Adrenal gland (tissue), 12 donors: ENCODE results near the gene EDAR. TPM values are rescaled to one million over a fixed set of nuclear protein-coding genes. Genes with fewer than 3 reads are reported as not detected.

Experiments used
- DNase-seq, 7 donors: peaks; one replicate each; pipeline ENCODE4 v3.0.0-alpha.2; 2019 to 2020
- H3K27ac ChIP-seq, 5 donors: fragments of 200-600 bp; sonication (generic) in 4 of 5; 1 replicate in 3 of 5; 2 replicates in 2 of 5; pipeline versions ENCODE4 v1.5.1 to v1.8.0; 2016 to 2020; ENCODE audit warnings: mild to moderate bottlenecking in 1 of 5
- H3K27me3 ChIP-seq: fragments of 200-600 bp; 2 replicates; pipeline ENCODE4 v1.8.0; 2021
- H3K36me3 ChIP-seq, 2 donors: fragments of 200-600 bp; replicated peaks in 1 of 2; 1 replicate in 1 of 2; 2 replicates in 1 of 2; pipeline versions ENCODE4 v1.5.1 to v1.8.0; 2018 to 2022
- H3K4me1 ChIP-seq, 2 donors: fragments of 200-600 bp; replicated peaks in 1 of 2; 1 replicate in 1 of 2; 2 replicates in 1 of 2; pipeline versions ENCODE4 v1.5.1 to v1.8.0; 2018 to 2021
- H3K4me3 ChIP-seq, 4 donors: fragments of 200-600 bp; sonication (generic) in 3 of 4; one replicate each; pipeline ENCODE4 v1.5.1; 2016 to 2018
- H3K9me3 ChIP-seq, 3 donors: fragments of 200-600 bp; sonication (generic) in 1 of 3; replicated peaks in 1 of 3; 1 replicate in 2 of 3; 2 replicates in 1 of 3; pipeline versions ENCODE4 v1.5.1 to v1.8.0; 2016 to 2021
- CTCF ChIP-seq, 6 experiments: fragments of 450-650 bp in 4 of 6; fragments of 200-600 bp in 2 of 6; sonication (generic) in 1 of 6; IDR thresholded peaks; 1 replicate in 5 of 6; 2 replicates in 1 of 6; pipeline versions ENCODE4 v1.5.1 to v1.8.0; 2016 to 2021; ENCODE audit warnings: antibody characterized with exemption in 6 of 6, mild to moderate bottlenecking in 2 of 6, moderate library complexity in 1 of 6
- POLR2A ChIP-seq, 2 donors: fragments of 450-650 bp; IDR thresholded peaks; one replicate each; pipeline ENCODE4 v1.6.1; 2017; ENCODE audit warnings: antibody characterized with exemption in 2 of 2, mild to moderate bottlenecking in 2 of 2, moderate library complexity in 1 of 2
- WGBS, 4 donors: extraction: QIAGEN DNeasy Blood & Tissue Kit in 2 of 4; methylation state at CpG; one replicate each; pipeline versions ENCODE4 v1.1.5 to v1.1.7; 2013 to 2017; 5-methylcytosine and 5-hydroxymethylcytosine counted together
- intact Hi-C, 2 donors: fragments of 100-400 bp; cut with DNase I; formaldehyde crosslinking; loops; one replicate each; pipeline versions ENCODE4 v1.14.1 to v1.15.0; 2022 to 2023
- polyA plus RNA-seq, 3 donors: library from polyadenylated mRNA; stranded (reverse); fragments of 200-250 nt in 2 of 3; fragments of 350-450 nt in 1 of 3; fragmentation: Illumina TruSeq in 1 of 3; extraction: RNeasy Lipid Tissue Mini Kit (QIAGEN cat#74804) in 1 of 3; gene quantifications; one replicate each; pipeline ENCODE4 v1.2.3, GENCODE V29; 2013 to 2014
- total RNA-seq, 9 donors: library from RNA; depleted of rRNA in 4 of 9; stranded (reverse); fragments of >200 nt in 4 of 9; fragments of 120-200 nt in 1 of 9; fragmentation: NEBNext Ultra II Directional in 1 of 9; extraction: Animal tissue kit (Norgen Biotek cat#: 25700) in 1 of 9; gene quantifications; one replicate each; pipeline versions ENCODE4 v1.1.0 to v1.2.4, GENCODE V29; 2013 to 2023
- donor health status: healthy with polysubstance abuse.
- donor health status: Bipolar disorder and iron deficiency.
- donor health status: DM: yes; HTN: yes; CAD: no.
- donor health status: DM: no; HTN: no; CAD: no.
- donor health status: DM: no; HTN: no; CAD: no.
- donor health status: DM: yes; HTN: yes; CAD: no.

The EDAR gene
- total and polyA plus RNA-seq, 12 donors: not detected

DNA sequence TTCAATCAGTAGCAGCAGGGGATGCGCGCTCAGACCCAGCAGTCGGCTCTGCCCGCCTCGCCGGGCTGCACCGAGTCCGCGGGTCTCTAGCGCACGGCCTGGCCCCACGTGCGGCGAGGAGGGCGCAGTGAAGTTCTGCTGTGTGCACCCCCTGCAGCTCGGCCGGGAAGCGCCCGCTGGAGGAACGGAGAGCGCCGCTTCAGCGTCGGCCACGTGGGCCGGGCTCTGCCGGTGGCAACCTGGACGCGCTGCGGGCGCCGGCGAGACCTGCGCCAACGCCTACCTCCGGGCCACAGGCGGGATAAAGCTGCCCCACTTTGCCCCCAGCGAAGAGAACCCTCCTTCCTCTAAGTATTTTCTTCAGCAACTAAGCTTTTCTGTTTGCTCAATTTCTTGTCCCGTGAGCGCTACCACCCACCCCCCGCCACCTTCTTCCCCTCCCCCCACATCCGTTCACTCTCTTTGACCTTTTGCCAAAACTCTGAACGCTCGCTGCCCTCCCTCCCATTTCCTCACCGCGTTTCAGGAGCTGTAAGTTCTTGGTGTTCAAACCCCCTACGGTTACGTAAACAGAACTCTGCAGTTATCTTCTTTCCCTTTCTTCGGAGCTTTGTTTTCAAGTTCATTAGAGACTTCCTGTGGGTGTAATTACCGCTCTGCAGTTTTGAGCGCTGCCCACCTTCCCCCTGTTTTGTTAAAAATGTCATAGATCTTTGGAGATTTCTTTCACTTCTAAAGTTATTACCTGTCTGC lies 42.6 kb upstream of the EDAR start:
- intact Hi-C loops: no loop called here
- H3K9me3 ChIP-seq: no peaks in the 10 kb centered on the region
- H3K4me1 ChIP-seq: no peaks in the 10 kb centered on the region
- no peaks in the 10 kb centered on the region for H3K36me3 ChIP-seq
- H3K4me3 ChIP-seq: peak overlapping the region in 2 of 4 donors; percentile 16 to 55
- H3K27me3 ChIP-seq: no peaks in the 10 kb centered on the region
- WGBS, 4 donors: 2 to 4% (median 3%) methylated on average over 20 to 51 of the region's 51 CpGs
- TF ChIP-seq CTCF (IDR thresholded peaks at IDR 0.05) (no peak), POLR2A (IDR thresholded peaks at IDR 0.05) (no peak)
- peak overlapping the region in 1 of 5 donors; percentile 46 for H3K27ac ChIP-seq
- peak; percentile 25 to 59 (median 33) for DNase-seq

DNA sequence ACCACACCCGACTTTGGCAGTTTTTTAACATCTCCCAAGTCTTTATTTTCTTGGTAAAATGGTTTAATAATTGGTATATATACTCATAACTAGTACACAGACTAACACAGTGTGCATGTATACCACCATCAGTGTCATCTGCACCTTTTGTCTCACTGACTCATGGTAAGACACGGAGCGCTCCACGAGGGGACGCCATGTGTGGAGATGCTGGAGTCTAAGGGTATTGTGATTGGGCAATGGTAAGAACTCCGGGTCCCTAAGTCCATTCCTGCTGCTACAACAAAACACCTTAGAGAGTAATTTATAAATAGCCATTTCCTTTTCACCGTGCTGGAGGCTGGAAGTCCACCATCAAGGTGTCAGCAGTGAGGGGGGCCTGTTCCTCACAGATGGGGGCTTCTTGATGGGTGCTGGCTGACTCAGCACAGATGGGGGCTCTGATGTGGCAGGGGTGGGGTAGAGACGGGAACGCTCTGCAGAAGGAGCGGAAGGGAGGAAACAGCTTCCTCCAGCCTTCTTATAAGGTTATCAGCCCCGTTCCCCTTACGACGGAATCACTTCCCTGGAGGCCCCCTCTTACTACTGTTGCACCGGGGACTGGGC lies 42.0 kb upstream of the EDAR start:
- H3K27ac ChIP-seq: peak overlapping the region in 1 of 5 donors; percentile 46
- 48 to 54% (median 50%) methylated on average over 12 to 14 of the region's 14 CpGs for WGBS, 4 donors
- H3K36me3 ChIP-seq: no peaks in the 10 kb centered on the region
- no peak for DNase-seq
- H3K4me3 ChIP-seq: peak overlapping the region in 1 of 4 donors; percentile 55
- no peaks in the 10 kb centered on the region for H3K27me3 ChIP-seq
- no peaks in the 10 kb centered on the region for H3K4me1 ChIP-seq
- H3K9me3 ChIP-seq: no peaks in the 10 kb centered on the region
- intact Hi-C loops: no loop called here
- TF ChIP-seq CTCF (IDR thresholded peaks at IDR 0.05): no peak
- TF ChIP-seq POLR2A (IDR thresholded peaks at IDR 0.05): no peak

DNA sequence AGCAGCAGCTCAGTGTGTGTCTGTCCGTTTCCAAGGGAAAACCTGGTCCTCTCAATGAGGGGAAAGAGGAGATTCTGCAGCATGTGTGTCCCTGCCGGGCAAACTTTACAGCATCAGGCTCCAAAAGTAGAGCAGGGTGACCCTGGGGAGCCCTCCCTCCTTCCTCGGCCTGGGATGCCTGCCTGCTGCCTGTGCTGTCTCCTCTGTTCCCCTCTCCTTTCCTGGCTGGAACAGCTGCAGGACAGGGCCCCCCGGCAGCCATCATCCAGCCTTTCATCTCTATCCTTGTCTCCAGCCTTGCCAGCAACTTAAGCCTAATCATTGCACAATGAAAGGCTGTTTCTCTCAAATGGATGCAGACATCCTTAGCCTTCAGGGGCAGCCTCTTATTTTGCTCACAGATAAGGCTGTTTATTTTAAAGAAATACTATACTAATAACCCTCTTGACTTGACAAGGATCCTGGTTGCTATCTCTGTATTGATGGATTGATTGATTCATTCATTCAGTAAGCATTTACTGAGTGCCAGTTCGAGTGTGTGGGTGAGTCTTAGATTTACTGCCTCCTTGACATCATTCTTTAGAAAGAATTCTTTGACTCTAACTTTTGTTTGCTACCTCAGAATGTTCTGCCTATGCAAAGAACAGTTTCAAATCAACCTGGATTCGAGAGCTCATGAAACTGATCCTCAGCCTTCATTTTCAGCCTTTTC lies 40.6 kb upstream of the EDAR start:
- Histone ChIP-seq H3K4me1 (no peaks in the 10 kb centered on the region), H3K27me3 (no peaks in the 10 kb centered on the region), H3K36me3 (no peaks in the 10 kb centered on the region), H3K4me3 (no peak overlapping the region), H3K27ac (no peak overlapping the region), H3K9me3 (no peaks in the 10 kb centered on the region)
- WGBS, 4 donors: 48 to 75% (median 60%) methylated on average over 6 of the region's 6 CpGs
- intact Hi-C loops: no loop called here
- no peak for DNase-seq
- TF ChIP-seq POLR2A (IDR thresholded peaks at IDR 0.05) (no peak), CTCF (IDR thresholded peaks at IDR 0.05) (no peak)

- H3K4me3 ChIP-seq: no peak overlapping the region
- no peak overlapping the region for H3K27ac ChIP-seq
- H3K36me3 ChIP-seq: no peaks in the 10 kb centered on the region
- H3K27me3 ChIP-seq: no peaks in the 10 kb centered on the region
- no peaks in the 10 kb centered on the region for H3K4me1 ChIP-seq
- intact Hi-C loops: no loop called here
- no peak for TF ChIP-seq CTCF (IDR thresholded peaks at IDR 0.05)
- no peak for TF ChIP-seq POLR2A (IDR thresholded peaks at IDR 0.05)
- DNase-seq: no peak
- no peaks in the 10 kb centered on the region for H3K9me3 ChIP-seq
- 87 to 93% (median 91%) methylated on average over 5 of the region's 5 CpGs for WGBS, 4 donors
These were observed 39.9 kb upstream of the EDAR start for GRCh38 chr2:109028738-109029489.
